Astrocyte (in vitro differentiated cells and primary cell): ENCODE data around the gene EML6.

Experiments used
- EZH2 ChIP-seq: IDR thresholded peaks from 2 replicates; pipeline ENCODE4 v1.6.1; 2012; ENCODE audit warnings: mild to moderate bottlenecking, low read length, inconsistent platforms; ENCODE audit not compliant: insufficient read depth
- TF ChIP-seq, protein P1 (sequence below): IDR thresholded peaks from 2 replicates; pipeline ENCODE4 v1.5.1; 2011; ENCODE audit warnings: low read depth, mild to moderate bottlenecking, inconsistent platforms, low read length, moderate library complexity; ENCODE audit not compliant: insufficient read depth

DNA sequence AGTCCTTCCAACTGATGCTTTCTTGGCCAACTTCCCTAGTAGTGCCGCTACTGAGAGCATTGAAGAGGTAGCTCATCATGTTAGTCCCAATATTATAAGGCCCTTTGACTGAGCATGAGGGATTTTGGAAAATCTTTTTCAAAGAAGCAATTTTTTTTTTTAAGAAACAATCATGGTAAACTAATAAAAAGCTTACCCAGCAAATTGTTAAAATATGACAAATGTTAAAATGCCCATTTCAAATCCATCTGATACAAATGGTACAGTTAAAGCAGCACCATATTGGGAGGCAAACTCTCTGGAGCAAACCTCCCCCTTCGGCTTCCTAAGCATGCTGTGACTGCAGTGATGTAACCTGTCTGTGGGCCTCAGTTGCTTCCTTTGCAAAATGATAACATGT, 191.2 kb downstream of the EML6 start:
- TF ChIP-seq, protein P1, sequence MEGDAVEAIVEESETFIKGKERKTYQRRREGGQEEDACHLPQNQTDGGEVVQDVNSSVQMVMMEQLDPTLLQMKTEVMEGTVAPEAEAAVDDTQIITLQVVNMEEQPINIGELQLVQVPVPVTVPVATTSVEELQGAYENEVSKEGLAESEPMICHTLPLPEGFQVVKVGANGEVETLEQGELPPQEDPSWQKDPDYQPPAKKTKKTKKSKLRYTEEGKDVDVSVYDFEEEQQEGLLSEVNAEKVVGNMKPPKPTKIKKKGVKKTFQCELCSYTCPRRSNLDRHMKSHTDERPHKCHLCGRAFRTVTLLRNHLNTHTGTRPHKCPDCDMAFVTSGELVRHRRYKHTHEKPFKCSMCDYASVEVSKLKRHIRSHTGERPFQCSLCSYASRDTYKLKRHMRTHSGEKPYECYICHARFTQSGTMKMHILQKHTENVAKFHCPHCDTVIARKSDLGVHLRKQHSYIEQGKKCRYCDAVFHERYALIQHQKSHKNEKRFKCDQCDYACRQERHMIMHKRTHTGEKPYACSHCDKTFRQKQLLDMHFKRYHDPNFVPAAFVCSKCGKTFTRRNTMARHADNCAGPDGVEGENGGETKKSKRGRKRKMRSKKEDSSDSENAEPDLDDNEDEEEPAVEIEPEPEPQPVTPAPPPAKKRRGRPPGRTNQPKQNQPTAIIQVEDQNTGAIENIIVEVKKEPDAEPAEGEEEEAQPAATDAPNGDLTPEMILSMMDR, result no peak
- no peak for TF ChIP-seq EZH2
